HG03575 (cell line): ENCODE results near the gene FNDC5.

ENCODE experiments used
- ATAC-seq: cut with Tn5 transposase; IDR thresholded peaks from one replicate; pipeline ENCODE4 v1.9.1; 2021; ENCODE audit not compliant: unreplicated experiment, insufficient number of reproducible peaks, low FRiP score; ENCODE audit errors: extremely low read depth

Gene FNDC5

GRCh38 chr1:32869923-32870614 is 643 bp downstream of the FNDC5 start:
- ATAC-seq, result no peak

GRCh38 chr1:32868806-32869455 is 1.8 kb downstream of the FNDC5 start:
- ATAC-seq, result no peak

- ATAC-seq, result no peak
These were observed 2.6 kb downstream of the FNDC5 start for GRCh38 chr1:32868085-32868484.

GRCh38 chr1:32867671-32868070 is 3.0 kb downstream of the FNDC5 start:
- no peak for ATAC-seq

GRCh38 chr1:32867151-32867550 is 3.6 kb downstream of the FNDC5 start:
- ATAC-seq, result no peak

GRCh38 chr1:32865639-32866405 is 4.9 kb downstream of the FNDC5 start:
- no peak for ATAC-seq

GRCh38 chr1:32864375-32865019 is 6.2 kb downstream of the FNDC5 start:
- ATAC-seq, result no peak

- no peak for ATAC-seq
These were observed 6.8 kb downstream of the FNDC5 start for GRCh38 chr1:32863881-32864245.

- no peak for ATAC-seq
These were observed 7.4 kb downstream of the FNDC5 start for GRCh38 chr1:32863218-32863880.

- no peak for ATAC-seq
These were observed 8.6 kb downstream of the FNDC5 start for GRCh38 chr1:32861904-32862695.

GRCh38 chr1:32860566-32860965 is 10.1 kb downstream of the FNDC5 start:
- no peak for ATAC-seq

GRCh38 chr1:32859915-32860314 is 10.8 kb downstream of the FNDC5 start:
- no peak for ATAC-seq

GRCh38 chr1:32858791-32859190 is 11.9 kb downstream of the FNDC5 start:
- no peak for ATAC-seq

- no peak for ATAC-seq
These were observed 12.6 kb downstream of the FNDC5 start for GRCh38 chr1:32858136-32858535.

- no peak for ATAC-seq
These were observed 14.7 kb downstream of the FNDC5 start for GRCh38 chr1:32855861-32856617.

GRCh38 chr1:32848354-32849063 is 22.2 kb downstream of the FNDC5 start:
- ATAC-seq, result no peak

- ATAC-seq, result no peak
These were observed 38.8 kb downstream of the FNDC5 start for GRCh38 chr1:32831878-32832277.
